ENCODE data around the gene CAMP.

The CAMP gene

DNA sequence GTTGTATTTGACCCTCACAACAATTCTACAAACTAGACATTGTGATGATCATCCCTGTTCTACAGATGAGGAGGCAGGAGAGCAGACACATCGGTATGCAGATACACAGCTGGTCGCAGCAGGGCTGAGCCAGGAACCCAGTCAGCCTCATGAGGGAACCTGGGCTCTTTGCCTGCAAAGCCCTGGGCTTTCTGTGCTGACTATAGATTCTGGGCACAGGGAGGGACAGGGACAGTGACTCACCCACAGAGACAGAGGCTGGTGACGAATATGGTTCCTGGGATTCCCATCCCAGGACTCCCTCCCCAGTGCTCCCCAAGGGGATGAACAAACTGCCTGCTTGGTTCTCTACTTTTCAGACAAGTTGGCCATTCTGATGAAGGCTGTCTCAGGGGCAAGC lies 3.8 kb upstream of the CAMP start:
- no peaks in the 10 kb centered on the region for H3K79me2 ChIP-seq (ENCODE audit: insufficient read depth, low read length)
- H3K4me1 ChIP-seq (ENCODE audit: insufficient read depth, low read length, poor library complexity, severe bottlenecking), result no peaks in the 10 kb centered on the region
- H3K9me2 ChIP-seq (replicated peaks; ENCODE audit: low read depth, low read length), result no peaks in the 10 kb centered on the region
- no peaks in the 10 kb centered on the region for H3K9me3 ChIP-seq (ENCODE audit: insufficient read depth, low read depth, low read length)
- no peaks in the 10 kb centered on the region for H3K27me3 ChIP-seq (ENCODE audit: insufficient read depth, low read length, poor library complexity, severe bottlenecking)
- H3K9ac ChIP-seq (ENCODE audit: low read depth, low read length, poor library complexity, severe bottlenecking), result no peak overlapping the region
- no peaks in the 10 kb centered on the region for H3F3A ChIP-seq (ENCODE audit: low read depth)
- no peaks in the 10 kb centered on the region for H3K36me3 ChIP-seq (ENCODE audit: insufficient read depth, low read length)
- H3K4me2 ChIP-seq (ENCODE audit: low read depth, low read length, poor library complexity, severe bottlenecking), result no peak overlapping the region
- H3K4me3 ChIP-seq (ENCODE audit: low read length, poor library complexity, severe bottlenecking), result no peak overlapping the region
- TF ChIP-seq, protein P1, sequence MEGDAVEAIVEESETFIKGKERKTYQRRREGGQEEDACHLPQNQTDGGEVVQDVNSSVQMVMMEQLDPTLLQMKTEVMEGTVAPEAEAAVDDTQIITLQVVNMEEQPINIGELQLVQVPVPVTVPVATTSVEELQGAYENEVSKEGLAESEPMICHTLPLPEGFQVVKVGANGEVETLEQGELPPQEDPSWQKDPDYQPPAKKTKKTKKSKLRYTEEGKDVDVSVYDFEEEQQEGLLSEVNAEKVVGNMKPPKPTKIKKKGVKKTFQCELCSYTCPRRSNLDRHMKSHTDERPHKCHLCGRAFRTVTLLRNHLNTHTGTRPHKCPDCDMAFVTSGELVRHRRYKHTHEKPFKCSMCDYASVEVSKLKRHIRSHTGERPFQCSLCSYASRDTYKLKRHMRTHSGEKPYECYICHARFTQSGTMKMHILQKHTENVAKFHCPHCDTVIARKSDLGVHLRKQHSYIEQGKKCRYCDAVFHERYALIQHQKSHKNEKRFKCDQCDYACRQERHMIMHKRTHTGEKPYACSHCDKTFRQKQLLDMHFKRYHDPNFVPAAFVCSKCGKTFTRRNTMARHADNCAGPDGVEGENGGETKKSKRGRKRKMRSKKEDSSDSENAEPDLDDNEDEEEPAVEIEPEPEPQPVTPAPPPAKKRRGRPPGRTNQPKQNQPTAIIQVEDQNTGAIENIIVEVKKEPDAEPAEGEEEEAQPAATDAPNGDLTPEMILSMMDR (conservative IDR thresholded peaks at IDR 0.05; ENCODE audit: low read length), result no peak
- TF ChIP-seq EZH2phosphoT487 (IDR thresholded peaks at IDR 0.05; ENCODE audit: borderline replicate concordance), result no peak
- no peak overlapping the region for H2AFZ ChIP-seq (ENCODE audit: low read length)
- no peaks in the 10 kb centered on the region for H4K20me1 ChIP-seq (ENCODE audit: insufficient read depth, low read length, poor library complexity, severe bottlenecking)

DNA sequence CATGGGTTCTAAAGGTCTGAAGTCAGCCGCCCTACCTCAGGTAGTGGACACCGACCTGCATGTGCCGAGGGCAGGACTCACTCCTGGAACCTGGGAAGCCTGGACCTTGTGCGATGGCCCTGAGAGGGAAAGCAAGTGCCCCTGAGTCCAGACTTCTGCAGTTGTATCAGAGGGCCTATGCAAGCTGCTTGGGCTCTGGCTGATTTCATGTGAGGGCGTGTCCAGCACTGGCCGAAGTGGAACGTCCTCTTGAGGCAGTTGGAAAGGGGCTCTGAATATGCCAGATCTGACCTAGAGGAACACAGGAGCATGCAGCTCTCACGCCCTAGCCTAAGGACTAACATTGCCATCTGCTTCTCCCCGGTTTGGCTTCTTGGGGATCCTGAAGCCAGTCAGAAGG lies 2.5 kb upstream of the CAMP start:
- H2AFZ ChIP-seq (ENCODE audit: low read length), result no peak overlapping the region
- no peak for TF ChIP-seq EZH2phosphoT487 (IDR thresholded peaks at IDR 0.05; ENCODE audit: borderline replicate concordance)
- TF ChIP-seq, protein P1 (conservative IDR thresholded peaks at IDR 0.05; ENCODE audit: low read length), result no peak
- no peaks in the 10 kb centered on the region for H3K9me2 ChIP-seq (replicated peaks; ENCODE audit: low read depth, low read length)
- no peaks in the 10 kb centered on the region for H3K9me3 ChIP-seq (ENCODE audit: insufficient read depth, low read depth, low read length)
- no peak overlapping the region for H3K4me2 ChIP-seq (ENCODE audit: low read depth, low read length, poor library complexity, severe bottlenecking)
- H3K36me3 ChIP-seq (ENCODE audit: insufficient read depth, low read length), result no peaks in the 10 kb centered on the region
- no peak overlapping the region for H3K9ac ChIP-seq (ENCODE audit: low read depth, low read length, poor library complexity, severe bottlenecking)
- H3K4me3 ChIP-seq (ENCODE audit: low read length, poor library complexity, severe bottlenecking), result no peak overlapping the region
- no peaks in the 10 kb centered on the region for H3K27me3 ChIP-seq (ENCODE audit: insufficient read depth, low read length, poor library complexity, severe bottlenecking)
- no peaks in the 10 kb centered on the region for H4K20me1 ChIP-seq (ENCODE audit: insufficient read depth, low read length, poor library complexity, severe bottlenecking)
- H3F3A ChIP-seq (ENCODE audit: low read depth), result no peaks in the 10 kb centered on the region
- H3K79me2 ChIP-seq (ENCODE audit: insufficient read depth, low read length), result no peaks in the 10 kb centered on the region
- H3K4me1 ChIP-seq (ENCODE audit: insufficient read depth, low read length, poor library complexity, severe bottlenecking), result no peaks in the 10 kb centered on the region

DNA sequence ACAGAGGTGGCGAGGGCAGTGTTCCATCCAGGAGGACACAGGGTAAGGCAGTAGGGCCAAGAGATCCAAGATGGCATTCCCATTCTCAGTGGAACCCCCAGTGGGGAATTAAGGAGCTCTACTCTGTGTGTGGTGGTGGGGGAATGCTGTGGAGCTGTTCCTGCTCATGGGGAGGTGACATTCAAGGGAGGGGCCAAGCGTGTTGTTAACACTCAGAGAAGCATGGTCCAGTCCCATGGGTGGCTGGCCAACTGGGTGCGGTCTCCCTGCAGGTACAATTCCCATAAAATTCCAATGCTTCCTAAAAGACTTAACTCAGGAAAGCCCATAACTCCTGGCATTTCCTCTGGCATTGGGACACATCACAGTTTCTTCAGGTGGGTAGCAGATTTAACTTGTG lies 2.3 kb downstream of the CAMP start:
- Histone ChIP-seq H3K9me2 (replicated peaks; ENCODE audit: low read depth, low read length) (no peaks in the 10 kb centered on the region), H3K36me3 (ENCODE audit: insufficient read depth, low read length) (no peaks in the 10 kb centered on the region), H4K20me1 (ENCODE audit: insufficient read depth, low read length, poor library complexity, severe bottlenecking) (no peaks in the 10 kb centered on the region)

More for the DNA sequence above, 2.3 kb downstream of the CAMP start:
- Histone ChIP-seq H3K4me3 (ENCODE audit: low read length, poor library complexity, severe bottlenecking) (no peak overlapping the region), H3F3A (ENCODE audit: low read depth) (no peaks in the 10 kb centered on the region), H3K27me3 (ENCODE audit: insufficient read depth, low read length, poor library complexity, severe bottlenecking) (no peaks in the 10 kb centered on the region), H3K4me1 (ENCODE audit: insufficient read depth, low read length, poor library complexity, severe bottlenecking) (no peaks in the 10 kb centered on the region), H3K4me2 (ENCODE audit: low read depth, low read length, poor library complexity, severe bottlenecking) (no peak overlapping the region), H3K9me3 (ENCODE audit: insufficient read depth, low read depth, low read length) (no peaks in the 10 kb centered on the region), H3K9ac (ENCODE audit: low read depth, low read length, poor library complexity, severe bottlenecking) (no peak overlapping the region), H3K79me2 (ENCODE audit: insufficient read depth, low read length) (no peaks in the 10 kb centered on the region), H2AFZ (ENCODE audit: low read length) (no peak overlapping the region)
- TF ChIP-seq EZH2phosphoT487 (IDR thresholded peaks at IDR 0.05; ENCODE audit: borderline replicate concordance), result no peak
- TF ChIP-seq, protein P1 (conservative IDR thresholded peaks at IDR 0.05; ENCODE audit: low read length), result no peak
